Limb (tissue), 2 donors: ENCODE measurements around the gene NUP107.
A peak's percentile ranks its signal among the peaks of the same experiment; 100 is the strongest.

Source experiments
- DNase-seq, 2 donors: peaks; one replicate each; pipeline ENCODE4 v3.0.0-alpha.2; 2016; ENCODE audit errors: extremely low spot score in 2 of 2

The NUP107 gene

DNA sequence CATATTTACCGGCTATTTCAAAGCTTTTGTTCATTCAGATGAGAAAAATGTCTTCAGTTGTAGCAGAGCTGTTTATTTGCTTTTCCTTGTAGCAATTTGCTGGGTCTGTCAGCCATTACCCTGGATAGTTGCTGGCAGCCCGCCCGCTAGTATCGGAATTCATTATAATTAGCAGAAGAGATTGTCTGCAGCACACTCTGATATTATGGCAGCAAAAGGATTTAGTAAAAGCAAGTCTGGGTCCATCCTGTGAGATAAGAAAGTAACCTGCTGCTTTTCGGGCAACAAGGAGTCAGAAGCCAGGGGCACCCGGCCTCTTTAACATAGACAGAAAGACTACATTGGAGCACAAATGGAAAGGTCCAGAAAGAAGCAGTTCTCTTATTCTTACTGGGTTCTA is 53.1 kb downstream of the NUP107 start:
- DNase-seq: no peak

DNA sequence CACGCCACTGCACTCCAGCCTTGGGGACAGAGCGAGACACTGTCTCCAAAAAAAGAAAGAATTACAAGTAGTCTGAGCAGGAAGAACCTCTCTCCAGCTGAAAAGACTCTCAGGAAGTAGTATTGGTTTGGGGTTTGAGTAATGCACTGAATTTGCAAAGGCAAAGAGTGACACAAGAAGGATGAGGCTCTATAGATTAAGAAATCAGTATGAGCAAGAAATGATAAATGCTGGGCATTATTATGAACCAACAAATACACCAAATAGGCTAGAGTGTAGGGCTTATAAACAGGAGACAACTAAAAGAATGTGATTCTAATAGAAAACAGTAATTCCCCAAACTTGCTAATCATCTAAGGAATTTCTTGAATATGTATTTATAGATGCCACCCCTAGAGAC is 56.6 kb downstream of the NUP107 start:
- no peak for DNase-seq

- no peak for DNase-seq
Observed at GRCh38 chr12:68745376-68745903, 58.7 kb downstream of the NUP107 start.

DNA sequence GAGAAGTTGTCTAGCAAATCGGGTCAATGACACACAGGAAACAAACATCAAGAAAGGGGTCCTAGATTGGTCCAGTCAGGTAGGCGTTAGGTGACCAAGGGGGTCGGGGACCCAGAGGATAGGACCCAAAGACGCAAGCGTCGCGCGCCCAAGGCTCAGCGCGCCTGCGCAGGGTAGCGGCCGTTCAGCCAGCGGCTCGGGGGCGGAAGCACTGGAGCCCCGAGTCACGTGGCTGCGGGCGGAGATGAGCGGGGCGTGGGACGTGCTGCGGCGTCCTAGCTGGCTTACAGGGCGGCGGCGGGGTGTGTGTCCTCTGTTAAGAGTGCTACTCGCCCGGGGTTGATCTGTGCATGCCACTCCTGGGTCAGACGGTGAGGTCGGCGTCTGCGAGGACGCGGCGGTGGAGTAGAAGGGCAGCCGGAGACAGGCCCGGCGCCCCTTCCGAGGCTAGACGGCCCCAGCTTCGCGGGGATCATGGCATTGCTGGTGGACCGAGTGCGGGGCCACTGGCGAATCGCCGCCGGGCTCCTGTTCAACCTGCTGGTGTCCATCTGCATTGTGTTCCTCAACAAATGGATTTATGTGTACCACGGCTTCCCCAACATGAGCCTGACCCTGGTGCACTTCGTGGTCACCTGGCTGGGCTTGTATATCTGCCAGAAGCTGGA is 59.3 kb downstream of the NUP107 start, which contains the start of gene SLC35E3:
SLC35E3 (plus strand) TSS at position 273 of the 668 bp plus-strand sequence; CDS start at position 475, 202 bp downstream.
- peak; percentile 92 to 93 for DNase-seq

GRCh38 chr12:68746572-68747180 is 59.9 kb downstream of the NUP107 start:
- DNase-seq: peak; percentile 46 to 75

DNA sequence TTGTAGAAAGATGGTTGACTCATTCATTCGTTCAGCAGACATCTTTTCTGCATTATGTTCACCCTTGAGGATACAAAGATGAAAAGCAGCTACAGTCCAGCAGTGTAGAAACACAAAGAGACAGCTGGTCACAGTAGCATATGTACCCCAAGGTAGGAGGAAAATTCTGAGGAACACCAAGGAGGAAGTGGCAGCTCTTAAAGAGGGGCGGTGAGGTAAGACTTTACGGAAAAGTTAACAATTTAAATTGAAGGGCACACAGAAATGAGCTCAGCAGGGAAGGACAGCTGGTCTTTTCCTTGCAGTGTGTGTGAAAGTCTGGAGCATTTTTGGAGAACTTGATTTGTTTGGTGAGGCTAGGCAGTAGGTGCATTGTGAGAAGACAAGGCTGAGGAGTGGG is 62.7 kb downstream of the NUP107 start:
- DNase-seq: no peak

GRCh38 chr12:68749861-68750260 is 63.1 kb downstream of the NUP107 start:
- DNase-seq: no peak

GRCh38 chr12:68750506-68750905 is 63.7 kb downstream of the NUP107 start:
- no peak for DNase-seq

DNA sequence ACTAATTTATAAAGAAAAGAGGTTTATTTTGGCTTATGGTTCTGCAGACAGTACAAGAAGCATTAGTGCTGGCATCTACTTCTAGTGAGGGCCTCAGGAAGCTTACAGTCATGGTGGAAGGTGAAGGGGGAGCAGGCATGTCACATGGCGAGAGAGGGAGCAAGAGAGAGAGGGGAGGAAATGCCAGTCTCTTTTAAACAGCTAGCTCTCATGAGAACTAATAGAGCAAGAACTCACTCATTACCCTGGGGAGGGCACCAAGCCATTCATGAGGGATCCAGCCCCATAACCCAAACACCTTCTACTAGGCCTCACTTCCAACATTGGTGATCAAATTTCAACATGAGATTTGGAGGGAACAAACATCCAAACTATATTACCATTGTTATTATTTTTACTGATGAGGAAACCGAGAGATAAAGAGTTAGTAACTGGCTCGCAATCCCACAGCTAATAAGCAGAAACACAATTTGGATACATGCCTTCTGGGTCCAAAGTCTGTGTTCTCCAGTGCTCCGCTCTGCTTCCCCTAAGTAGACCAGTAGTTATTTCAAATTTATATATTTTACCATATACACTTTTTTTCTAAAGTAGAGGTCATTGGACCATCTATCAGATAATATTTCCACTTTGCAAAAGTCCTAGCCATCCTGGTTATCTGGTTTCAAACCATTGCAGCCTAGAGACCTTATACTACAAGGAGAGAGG is 68.9 kb downstream of the NUP107 start:
- DNase-seq: no peak

- DNase-seq: no peak
Observed at GRCh38 chr12:68759852-68760251, 73.1 kb downstream of the NUP107 start.

- DNase-seq: no peak
Observed at GRCh38 chr12:68760806-68761441, 74.1 kb downstream of the NUP107 start.

- DNase-seq: no peak
Observed at GRCh38 chr12:68761442-68761812, 74.6 kb downstream of the NUP107 start.

DNA sequence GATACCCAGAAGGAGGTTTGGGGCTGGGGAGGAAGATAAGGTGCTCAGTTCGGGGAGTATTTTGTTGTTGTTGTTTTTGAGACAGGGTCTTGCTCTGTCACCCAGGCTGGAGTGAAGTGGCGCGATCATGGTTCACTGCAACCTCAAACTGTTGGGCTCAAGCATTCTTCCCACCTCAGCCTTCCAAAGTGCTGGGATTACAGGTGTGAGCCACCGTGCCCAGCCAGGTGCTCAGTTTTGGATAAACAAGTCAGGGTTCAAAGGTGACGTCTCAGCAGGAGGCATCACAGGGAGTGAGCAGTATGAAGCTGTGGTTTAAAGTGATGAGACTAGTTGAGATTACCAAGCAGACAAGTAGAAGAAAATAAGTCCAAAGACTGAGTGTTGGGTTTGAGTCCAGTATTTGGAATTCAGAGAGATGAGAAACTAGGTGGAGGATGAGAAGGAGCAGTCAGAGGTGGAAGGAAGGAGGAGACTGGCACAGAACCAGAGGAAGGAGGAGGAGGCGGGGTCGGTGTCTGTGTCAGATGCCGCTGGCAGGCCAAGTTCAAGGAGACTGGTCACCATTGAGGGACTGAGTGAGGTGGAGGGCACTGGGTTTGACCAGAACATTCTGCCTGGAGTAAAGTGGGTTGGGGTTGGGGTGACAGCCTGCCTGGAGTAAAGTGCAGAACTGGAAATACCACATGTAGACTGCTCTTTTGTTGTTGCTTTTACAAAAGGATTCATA is 75.3 kb downstream of the NUP107 start:
- DNase-seq: no peak

GRCh38 chr12:68762691-68763090 is 75.9 kb downstream of the NUP107 start:
- no peak for DNase-seq

DNA sequence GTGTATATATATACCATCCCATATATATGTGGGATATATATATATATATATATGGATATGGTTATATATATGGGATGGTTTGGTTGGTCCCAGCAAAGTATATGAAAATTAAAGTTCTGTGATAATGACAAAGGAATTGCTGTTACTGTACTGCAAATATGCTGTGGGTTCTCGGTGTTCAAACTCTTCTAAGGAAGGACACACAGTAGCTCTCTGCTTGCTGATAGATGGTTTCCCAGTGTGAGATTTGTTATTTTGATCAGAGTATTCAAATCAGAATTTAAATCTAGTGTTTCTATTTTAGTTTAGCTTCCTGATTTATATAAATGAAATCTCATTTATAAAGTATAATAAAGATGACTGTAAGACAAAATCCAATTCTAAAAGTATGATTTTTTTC is 78.9 kb downstream of the NUP107 start:
- DNase-seq: no peak

DNA sequence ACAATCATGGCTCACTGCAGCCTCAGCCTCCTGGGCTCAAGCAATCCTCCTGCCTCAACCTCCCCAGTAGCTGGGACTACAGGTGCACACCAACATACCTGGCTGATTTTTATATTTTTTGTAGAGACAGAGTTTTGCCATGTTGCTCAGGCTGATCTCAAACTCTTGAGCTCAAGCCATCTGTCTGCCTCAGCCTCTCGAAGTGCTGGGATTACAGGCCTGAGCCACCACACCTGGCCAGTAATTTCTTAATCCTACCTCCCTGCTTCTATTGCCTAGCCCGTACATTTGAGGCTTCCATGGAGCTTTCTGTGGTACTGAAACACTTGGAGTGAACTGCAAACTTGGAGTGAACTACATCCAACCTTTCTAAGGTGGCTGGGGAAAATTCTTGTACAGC is 79.9 kb downstream of the NUP107 start:
- DNase-seq: no peak

- no peak for DNase-seq
Observed at GRCh38 chr12:68767191-68767590, 80.4 kb downstream of the NUP107 start.

GRCh38 chr12:68768431-68768939 is 81.7 kb downstream of the NUP107 start:
- DNase-seq: no peak

GRCh38 chr12:68769941-68770340 is 83.2 kb downstream of the NUP107 start:
- DNase-seq: no peak

DNA sequence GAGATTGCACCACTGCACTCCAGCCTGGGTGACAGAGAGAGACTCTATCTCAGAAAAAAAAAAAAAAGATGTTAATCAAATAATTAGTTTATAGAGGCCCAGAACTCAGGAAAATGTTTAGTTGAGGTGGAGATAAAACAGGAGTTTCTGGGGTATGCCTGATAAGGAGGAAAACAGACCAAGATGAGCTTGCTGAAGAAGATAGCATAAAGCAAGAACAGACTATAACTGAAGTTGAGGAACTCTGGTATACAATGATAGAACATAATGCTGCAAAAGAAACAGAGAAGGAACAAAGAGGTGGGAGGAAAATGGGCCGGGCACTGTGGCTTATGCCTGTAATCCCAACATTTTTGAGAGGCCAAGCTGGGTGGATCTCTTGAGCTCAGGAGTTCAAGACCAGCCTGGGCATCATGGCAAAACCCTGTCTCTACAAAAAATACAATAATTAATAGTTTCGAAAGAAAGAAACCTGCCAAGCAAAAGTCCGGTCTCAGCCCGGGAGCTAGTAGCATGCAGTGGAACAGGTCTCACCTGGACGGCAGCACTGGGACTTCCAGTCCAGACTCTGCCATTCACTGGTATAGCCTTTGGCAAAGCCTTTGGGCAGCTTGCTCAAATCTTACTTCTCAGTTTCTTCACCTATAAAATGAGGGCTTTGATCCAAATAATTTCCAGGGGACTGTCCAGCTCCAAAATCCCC is 84.6 kb downstream of the NUP107 start:
- DNase-seq: no peak
